Measurements from ENCODE around the gene TCF21. TPM values are rescaled to one million over a fixed set of nuclear protein-coding genes. Genes with fewer than 3 reads are reported as not detected.
A peak's percentile ranks its signal among the peaks of the same experiment; 100 is the strongest.

The TCF21 gene
- total and polyA plus RNA-seq, 4 donors = 14.5 to 80.9 (median 31.6) TPM

GRCh38 chr6:133893946-133894345 lies 5.0 kb downstream of the TCF21 start:
- H3K9ac ChIP-seq (ENCODE audit: insufficient read depth in 1 of 2, low read length in 2 of 2) = peak overlapping the region; percentile 75 to 100
- H3K9me3 ChIP-seq (ENCODE audit: control insufficient read depth in 4 of 4, insufficient read depth in 3 of 4, low read length in 3 of 4) = peaks cover 0 to 6% (median 0%) of the 10 kb centered on the region in 4 donors
- H3K27me3 ChIP-seq (ENCODE audit: control insufficient read depth in 3 of 3, insufficient read depth in 3 of 3, low read length in 2 of 3) = peaks cover 2 to 54% (median 18%) of the 10 kb centered on the region in 3 donors
- peaks cover 0 to 49% (median 11%) of the 10 kb centered on the region in 5 donors for H3K4me1 ChIP-seq (ENCODE audit: control insufficient read depth in 5 of 5, insufficient read depth in 5 of 5, low read length in 5 of 5)
- DNase-seq (peak in 2 of 3 donors; percentile 50), ATAC-seq (ENCODE audit: insufficient read depth, low FRiP score) (no peak)
- peak overlapping the region in 1 of 2 donors; percentile 71 for H3K27ac ChIP-seq (ENCODE audit: low read depth in 1 of 2, low read length in 1 of 2)
- no peak for TF ChIP-seq CTCF (IDR thresholded peaks at IDR 0.05; ENCODE audit: control extremely low read depth, extremely low read depth)
- WGBS, 2 donors = 21 to 29% methylated on average over 4 of the region's 4 CpGs
- no peak overlapping the region for H3K4me3 ChIP-seq
- peaks cover 0 to 61% (median 20%) of the 10 kb centered on the region in 4 donors for H3K36me3 ChIP-seq (ENCODE audit: control insufficient read depth in 4 of 4, insufficient read depth in 4 of 4, low read length in 4 of 4)

GRCh38 chr6:133894369-133894768 lies 5.5 kb downstream of the TCF21 start:
- H3K27me3 ChIP-seq (ENCODE audit: control insufficient read depth in 3 of 3, insufficient read depth in 3 of 3, low read length in 2 of 3) = peaks cover 2 to 51% (median 18%) of the 10 kb centered on the region in 3 donors
- H3K9ac ChIP-seq (ENCODE audit: insufficient read depth in 1 of 2, low read length in 2 of 2) = peak overlapping the region; percentile 75 to 100
- ATAC-seq (ENCODE audit: insufficient read depth, low FRiP score) (no peak), DNase-seq (no peak)
- H3K27ac ChIP-seq (ENCODE audit: low read depth in 1 of 2, low read length in 1 of 2) = peak overlapping the region in 1 of 2 donors; percentile 71
- TF ChIP-seq CTCF (IDR thresholded peaks at IDR 0.05; ENCODE audit: control extremely low read depth, extremely low read depth) = no peak
- no peak overlapping the region for H3K4me3 ChIP-seq
- WGBS, 2 donors = 36 to 51% methylated on average over 2 of the region's 2 CpGs
- H3K9me3 ChIP-seq (ENCODE audit: control insufficient read depth in 4 of 4, insufficient read depth in 3 of 4, low read length in 3 of 4) = peaks cover 0 to 6% (median 0%) of the 10 kb centered on the region in 4 donors
- H3K4me1 ChIP-seq (ENCODE audit: control insufficient read depth in 5 of 5, insufficient read depth in 5 of 5, low read length in 5 of 5) = peaks cover 0 to 49% (median 11%) of the 10 kb centered on the region in 5 donors
- H3K36me3 ChIP-seq (ENCODE audit: control insufficient read depth in 4 of 4, insufficient read depth in 4 of 4, low read length in 4 of 4) = peaks cover 0 to 58% (median 20%) of the 10 kb centered on the region in 4 donors

GRCh38 chr6:133894795-133895358 lies 6.0 kb downstream of the TCF21 start:
- ATAC-seq (ENCODE audit: insufficient read depth, low FRiP score) = no peak
- H3K36me3 ChIP-seq (ENCODE audit: control insufficient read depth in 4 of 4, insufficient read depth in 4 of 4, low read length in 4 of 4) = peaks cover 0 to 52% (median 20%) of the 10 kb centered on the region in 4 donors
- peaks cover 0 to 3% (median 0%) of the 10 kb centered on the region in 4 donors for H3K9me3 ChIP-seq (ENCODE audit: control insufficient read depth in 4 of 4, insufficient read depth in 3 of 4, low read length in 3 of 4)
- peaks cover 0 to 47% (median 18%) of the 10 kb centered on the region in 3 donors for H3K27me3 ChIP-seq (ENCODE audit: control insufficient read depth in 3 of 3, insufficient read depth in 3 of 3, low read length in 2 of 3)
- TF ChIP-seq CTCF (IDR thresholded peaks at IDR 0.05; ENCODE audit: control extremely low read depth, extremely low read depth) = no peak
- 14 to 23% methylated on average over 5 of the region's 5 CpGs for WGBS, 2 donors
- H3K9ac ChIP-seq (ENCODE audit: insufficient read depth in 1 of 2, low read length in 2 of 2) = peak overlapping the region in 1 of 2 donors; percentile 100
- H3K4me3 ChIP-seq = no peak overlapping the region
- H3K27ac ChIP-seq (ENCODE audit: low read depth in 1 of 2, low read length in 1 of 2) = peak overlapping the region; percentile 34 to 71
- peaks cover 0 to 49% (median 11%) of the 10 kb centered on the region in 5 donors for H3K4me1 ChIP-seq (ENCODE audit: control insufficient read depth in 5 of 5, insufficient read depth in 5 of 5, low read length in 5 of 5)
- DNase-seq = peak; percentile 79 to 94 (median 91)
